HG03469 (cell line): ENCODE data around the gene CBY1.
"Not testable (repeated sequence)": the region's sequence is repeated elsewhere in the genome, so short reads cannot be mapped to it uniquely, and the experiment has no call there.

ENCODE experiments used
- ATAC-seq: cut with Tn5 transposase; IDR thresholded peaks from one replicate; pipeline ENCODE4 v1.9.1; 2021; ENCODE audit warnings: mild to moderate bottlenecking, moderate library complexity, moderate number of reproducible peaks; ENCODE audit not compliant: unreplicated experiment

Gene CBY1

GRCh38 chr22:38656256-38657044, at the start of gene CBY1, which contains the start of gene FAM227A:
CBY1 (plus strand) TSS chr22:38656638; CDS start chr22:38668055, 11,417 bp downstream.
FAM227A (minus strand) TSS chr22:38656392; CDS start chr22:38650168, 6,224 bp downstream.
- ATAC-seq = peak; percentile 59

- ATAC-seq = no peak
Measured at GRCh38 chr22:38607680-38608079, 48.8 kb upstream of the CBY1 start.

GRCh38 chr22:38608992-38609750, 47.3 kb upstream of the CBY1 start:
- ATAC-seq = no peak

- ATAC-seq = no peak
Measured at GRCh38 chr22:38610234-38610633, 46.2 kb upstream of the CBY1 start.

- ATAC-seq = no peak
Measured at GRCh38 chr22:38611559-38611958, 44.9 kb upstream of the CBY1 start.

GRCh38 chr22:38612217-38613006, 44.0 kb upstream of the CBY1 start:
- ATAC-seq = no peak

- ATAC-seq = no peak
Measured at GRCh38 chr22:38613588-38613987, 42.9 kb upstream of the CBY1 start.

- no peak for ATAC-seq
Measured at GRCh38 chr22:38614332-38615063, 41.9 kb upstream of the CBY1 start.

GRCh38 chr22:38615064-38615405, 41.4 kb upstream of the CBY1 start:
- ATAC-seq = not testable (repeated sequence)

GRCh38 chr22:38618258-38618657, 38.2 kb upstream of the CBY1 start:
- ATAC-seq = no peak

- ATAC-seq = no peak
Measured at GRCh38 chr22:38618682-38619081, 37.8 kb upstream of the CBY1 start.

GRCh38 chr22:38623351-38623750, 33.1 kb upstream of the CBY1 start:
- ATAC-seq = no peak

- ATAC-seq = no peak
Measured at GRCh38 chr22:38628444-38628843, 28.0 kb upstream of the CBY1 start.

- ATAC-seq = no peak
Measured at GRCh38 chr22:38629108-38629507, 27.3 kb upstream of the CBY1 start.

- no peak for ATAC-seq
Measured at GRCh38 chr22:38631724-38632123, 24.7 kb upstream of the CBY1 start.

GRCh38 chr22:38632528-38632927, 23.9 kb upstream of the CBY1 start:
- ATAC-seq = no peak

GRCh38 chr22:38638216-38638615, 18.2 kb upstream of the CBY1 start:
- ATAC-seq = no peak

- no peak for ATAC-seq
Measured at GRCh38 chr22:38638728-38639127, 17.7 kb upstream of the CBY1 start.

- no peak for ATAC-seq
Measured at GRCh38 chr22:38641476-38642040, 14.9 kb upstream of the CBY1 start.

GRCh38 chr22:38644245-38644644, 12.2 kb upstream of the CBY1 start:
- ATAC-seq = not testable (repeated sequence)
